IMR-90 (cell line): ENCODE measurements around the gene CATSPER3. TPM values are rescaled to one million over a fixed set of nuclear protein-coding genes. Genes with fewer than 3 reads are reported as not detected.
A peak's percentile ranks its signal among the peaks of the same experiment; 100 is the strongest.

ENCODE experiments used
- ATAC-seq: fragments of 200-7000 bp; cut with Tn5 transposase; 2 replicates; pipeline ENCODE4 v1.9.1; 2020; ENCODE audit warnings: low read depth, mild to moderate bottlenecking, moderate library complexity
- BruUV-seq: library from RNA; stranded (reverse); fragments of 400-500 nt; replicated peaks from 2 replicates; lab custom pipeline; 2021; lab: Mats Ljungman, UMichigan
- CTCF ChIA-PET: fragments of 300-600 bp; formaldehyde crosslinking; extraction: SDS; loops from one replicate; lab custom pipeline; 2021; ENCODE audit warnings: antibody characterized with exemption; lab: Yijun Ruan, JAX
- POLR2A ChIA-PET: fragments of 300-600 bp; sonication (Branson Sonifier 250); formaldehyde crosslinking; loops from one replicate; lab custom pipeline; 2022; ENCODE audit warnings: antibody characterized with exemption; ENCODE audit not compliant: unreplicated experiment; lab: Charles Lee
- DNase-seq: peaks from one replicate; pipeline ENCODE4 v3.0.0; 2013
- H2AFZ ChIP-seq: replicated peaks from 2 replicates; pipeline ENCODE3; 2013; ENCODE audit warnings: low read length, mild to moderate bottlenecking; ENCODE audit not compliant: poor library complexity
- H2AK5ac ChIP-seq: 2 replicates; pipeline ENCODE4 v1.6.1; 2013; ENCODE audit warnings: low read depth, low read length, inconsistent platforms
- H2AK9ac ChIP-seq: replicated peaks from 2 replicates; pipeline ENCODE3; 2013; ENCODE audit warnings: mild to moderate bottlenecking, low read depth, low read length, moderate library complexity; ENCODE audit not compliant: poor library complexity
- H2BK120ac ChIP-seq: 2 replicates; pipeline ENCODE4 v1.6.1; 2013; ENCODE audit warnings: low read depth, low read length, inconsistent platforms
- H2BK15ac ChIP-seq: 3 replicates; pipeline ENCODE4 v1.6.1; 2013; ENCODE audit warnings: low read depth, low read length, inconsistent platforms
- H2BK20ac ChIP-seq: 2 replicates; pipeline ENCODE4 v1.6.1; 2013; ENCODE audit warnings: low read depth, mild to moderate bottlenecking, inconsistent platforms, low read length, moderate library complexity
- H2BK5ac ChIP-seq: 2 replicates; pipeline ENCODE4 v1.6.1; 2013; ENCODE audit warnings: mild to moderate bottlenecking, low read depth, low read length, inconsistent platforms; ENCODE audit not compliant: poor library complexity, severe bottlenecking
- H3K14ac ChIP-seq: replicated peaks from 2 replicates; pipeline ENCODE4 v1.6.1; 2013; ENCODE audit warnings: low read depth, low read length, inconsistent platforms
- H3K18ac ChIP-seq: 2 replicates; pipeline ENCODE4 v1.6.1; 2013; ENCODE audit warnings: low read depth, low read length, control low read depth
- H3K23ac ChIP-seq: 2 replicates; pipeline ENCODE4 v1.6.1; 2013; ENCODE audit warnings: low read depth, low read length, inconsistent platforms
- H3K27ac ChIP-seq: 2 replicates; pipeline ENCODE4 v1.5.1; 2013; ENCODE audit warnings: mild to moderate bottlenecking, control low read depth, low read length; ENCODE audit not compliant: insufficient read depth
- H3K27me3 ChIP-seq: 2 replicates; pipeline ENCODE4 v1.6.1; 2013; ENCODE audit warnings: low read length; ENCODE audit not compliant: control insufficient read depth, insufficient read depth
- H3K36me3 ChIP-seq: 2 replicates; pipeline ENCODE4 v1.6.1; 2013; ENCODE audit warnings: low read length, mixed read lengths; ENCODE audit not compliant: control insufficient read depth, insufficient read depth
- H3K4ac ChIP-seq: 2 replicates; pipeline ENCODE4 v1.6.1; 2013; ENCODE audit warnings: low read depth, low read length, inconsistent platforms
- H3K4me1 ChIP-seq: 2 replicates; pipeline ENCODE4 v1.6.1; 2013; ENCODE audit warnings: low read length, mixed read lengths; ENCODE audit not compliant: control insufficient read depth, insufficient read depth
- H3K4me2 ChIP-seq: 2 replicates; pipeline ENCODE4 v1.6.1; 2013; ENCODE audit warnings: low read depth, mild to moderate bottlenecking, control low read depth, low read length, moderate library complexity
- H3K4me3 ChIP-seq: 2 replicates; pipeline ENCODE4 v1.5.1; 2013; ENCODE audit warnings: low read depth, mild to moderate bottlenecking, control low read depth, low read length, moderate library complexity; ENCODE audit not compliant: insufficient read depth
- H3K56ac ChIP-seq: 2 replicates; pipeline ENCODE4 v1.6.1; 2013; ENCODE audit warnings: low read length, inconsistent platforms; ENCODE audit not compliant: insufficient read depth; ENCODE audit errors: extremely low read depth
- H3K79me1 ChIP-seq, 2 experiments: 2 replicates each; pipeline ENCODE4 v1.6.1; 2013; ENCODE audit warnings: low read length in 2 of 2, inconsistent platforms in 1 of 2, low read depth in 1 of 2
- H3K9ac ChIP-seq: 2 replicates; pipeline ENCODE4 v1.6.1; 2013; ENCODE audit warnings: low read depth, low read length, control low read depth
- H3K9me1 ChIP-seq: 2 replicates; pipeline ENCODE4 v1.6.1; 2013; ENCODE audit warnings: low read length, inconsistent platforms; ENCODE audit not compliant: insufficient read depth
- H3K9me3 ChIP-seq: 2 replicates; pipeline ENCODE4 v1.6.1; 2013; ENCODE audit warnings: low read length; ENCODE audit not compliant: control insufficient read depth, insufficient read depth
- H4K20me1 ChIP-seq: 2 replicates; pipeline ENCODE4 v1.6.1; 2013; ENCODE audit warnings: low read length, inconsistent platforms; ENCODE audit not compliant: insufficient read depth
- H4K5ac ChIP-seq: 2 replicates; pipeline ENCODE4 v1.6.1; 2013; ENCODE audit warnings: mild to moderate bottlenecking, low read depth, low read length, control low read depth
- H4K8ac ChIP-seq, 2 experiments: 2 replicates each; pipeline ENCODE4 v1.6.1; 2013; ENCODE audit warnings: low read depth in 2 of 2, low read length in 2 of 2, control low read depth in 1 of 2, inconsistent platforms in 1 of 2
- H4K91ac ChIP-seq: 2 replicates; pipeline ENCODE4 v1.6.1; 2013; ENCODE audit warnings: low read depth, low read length, inconsistent platforms; ENCODE audit not compliant: insufficient read depth
- BHLHE40 ChIP-seq: fragments of 150-350 bp; IDR thresholded peaks from 2 replicates; pipeline ENCODE4 v1.6.1; 2016; ENCODE audit warnings: mild to moderate bottlenecking, low read depth, low read length
- CHD1 ChIP-seq: IDR thresholded peaks from 2 replicates; pipeline ENCODE4 v1.6.1; 2012; ENCODE audit warnings: low read depth, low read length, improper control_type of control experiment
- CTCF ChIP-seq: conservative IDR thresholded peaks from 2 replicates; pipeline ENCODE4 v1.5.1; 2012; ENCODE audit warnings: mild to moderate bottlenecking, low read depth, low read length, improper control_type of control experiment
- FOS ChIP-seq: fragments of 150-350 bp; IDR thresholded peaks from 2 replicates; pipeline ENCODE4 v1.6.1; 2016; ENCODE audit warnings: low read depth, low read length
- MAZ ChIP-seq: IDR thresholded peaks from 2 replicates; pipeline ENCODE4 v1.6.1; 2012; ENCODE audit warnings: low read depth, mild to moderate bottlenecking, low read length, improper control_type of control experiment, moderate library complexity, borderline replicate concordance
- NFE2L2 ChIP-seq: fragments of 150-350 bp; IDR thresholded peaks from 2 replicates; pipeline ENCODE4 v1.6.1; 2016; ENCODE audit warnings: low read depth, mild to moderate bottlenecking, low read length
- WGBS, 2 experiments: methylation state at CpG; one replicate each; pipeline versions ENCODE4 v1.1.5 to v1.1.7; 2013; ENCODE audit warnings: missing lambda C conversion rate in 2 of 2; ENCODE audit not compliant: insufficient read length in 1 of 2; ENCODE audit errors: extremely low coverage in 2 of 2; 5-methylcytosine and 5-hydroxymethylcytosine counted together
- dilution Hi-C: fragments of 300-500 bp; cut with HindIII; formaldehyde crosslinking; loops from one replicate; pipeline ENCODE4 v1.14.3; 2018; ENCODE audit warnings: low sequenced_read_pairs; ENCODE audit not compliant: unreplicated experiment
- in situ Hi-C: fragments of 300-500 bp; cut with MboI; formaldehyde crosslinking; loops from 3 replicates; pipeline ENCODE4 v1.14.3; 2019; ENCODE audit warnings: low sequenced_read_pairs, inconsistent platforms, mixed read lengths
- intact Hi-C: fragments of 100-400 bp; cut with micrococcal nuclease; formaldehyde crosslinking; loops from 2 replicates; pipeline ENCODE4 v1.10.0; 2022
- polyA plus RNA-seq, 3 experiments: library from polyadenylated mRNA; depleted of rRNA; stranded (reverse); fragments of >200 nt; gene quantifications; 2 replicates each; pipeline ENCODE4 v1.2.3, GENCODE V29; 2012; ENCODE audit warnings: low replicate concordance in 1 of 3
- total RNA-seq: library from RNA; depleted of rRNA; stranded (reverse); fragments of >200 nt; gene quantifications from 2 replicates; pipeline ENCODE4 v1.2.3, GENCODE V29; 2012

Gene CATSPER3
- total and polyA plus RNA-seq, 2 of the 4 experiments (the other 2 are of a cell fraction) = under 0.01 to 0.12 TPM

GRCh38 chr5:135034236-135034962 is 66.7 kb downstream of the CATSPER3 start:
- Histone ChIP-seq H2AK9ac (peak overlapping the region; percentile 95), H4K91ac (peak overlapping the region; percentile 91), H4K20me1 (peaks cover 23% of the 10 kb centered on the region), H3K4ac (peak overlapping the region; percentile 85), H2BK15ac (peak overlapping the region; percentile 4; the same call in 1 of the 3 replicates), H2AK5ac (peak overlapping the region; percentile 81; the same call in 1 of the 2 replicates), H2BK20ac (peak overlapping the region; percentile 59; the same call in 1 of the 2 replicates), H3K4me1 (peaks cover 19% of the 10 kb centered on the region; the same call in 1 of the 2 replicates), H2BK120ac (peak overlapping the region; percentile 91), H3K9me3 (peaks cover 11% of the 10 kb centered on the region; the same call in 1 of the 2 replicates), H3K27me3 (peaks cover 26% of the 10 kb centered on the region), H3K79me1 (peaks cover 3 to 24% of the 10 kb centered on the region in 2 experiments; a peak in 3 of 4 replicates), H4K8ac (peak overlapping the region; percentile 55 to 87), H3K27ac (peak overlapping the region; percentile 92), H3K14ac (peak overlapping the region; percentile 69), H3K23ac (peak overlapping the region; percentile 60), H4K5ac (peak overlapping the region; percentile 91), H3K4me3 (peak overlapping the region; percentile 60), H3K9ac (peak overlapping the region; percentile 64), H3K9me1 (0 out of 2 replicates have a peak, but pooled peaks cover 6% of the 10 kb centered on the region), H2AFZ (peak overlapping the region; percentile 93), H3K56ac (peak overlapping the region; percentile 57; the same call in 1 of the 2 replicates), H3K36me3 (peaks cover 19% of the 10 kb centered on the region), H3K4me2 (peak overlapping the region; percentile 91), H3K18ac (peak overlapping the region; percentile 93), H2BK5ac (peak overlapping the region; percentile 65)
- ATAC-seq (peak; percentile 73), DNase-seq (peak; percentile 69)
- in situ Hi-C loops (no loop called here), intact Hi-C loops (loop anchor here (1.0 to 5.0 kb wide), 3 partner anchors 173 to 298 kb away; no protein-coding TSS in a partner anchor), dilution Hi-C loops (no loop called here)
- 20% methylated on average over 22 of the region's 65 CpGs; no CpG with 5 or more reads in 1 of the 2 experiments for WGBS, 2 experiments
- ChIA-PET POLR2A (interaction anchor here (0.6 kb wide), 1 partner anchor 277 kb away, joined by 5 read pairs; no protein-coding TSS in a partner anchor), CTCF (interaction anchor here (0.6 to 1.1 kb wide), 2 partner anchors 157 to 187 kb away, joined by 3 to 4 read pairs; no protein-coding TSS in a partner anchor)
- no TSS peak for BruUV-seq
- TF ChIP-seq MAZ = peak; percentile 41; the same call in 1 of the 2 replicates
- no peak for TF ChIP-seq NFE2L2
- no peak for TF ChIP-seq CTCF
- TF ChIP-seq BHLHE40 = no peak
- no peak for TF ChIP-seq FOS
- TF ChIP-seq CHD1 = no peak
